ENCODE measurements around the gene CCDC77.

CCDC77 gene

DNA sequence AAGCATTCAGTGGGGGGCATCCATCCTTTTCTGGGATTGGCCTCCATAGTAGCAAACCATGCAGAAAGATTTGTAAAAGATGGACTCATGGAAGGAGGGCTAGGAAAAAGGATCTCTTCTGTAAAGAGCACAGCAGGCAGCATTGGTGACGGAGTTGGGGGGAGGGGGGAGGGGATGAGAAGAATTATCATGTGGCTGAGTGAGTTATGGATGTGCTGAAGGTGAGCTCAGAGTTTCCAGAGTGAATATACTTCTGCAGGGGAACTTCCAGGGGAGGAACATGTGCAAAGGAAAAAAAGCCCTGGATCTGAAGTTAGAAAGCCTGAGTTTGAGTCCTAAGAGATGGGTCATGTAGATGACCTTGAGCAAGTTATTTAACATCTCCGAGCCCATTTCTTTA lies 54.4 kb downstream of the CCDC77 start:
- Histone ChIP-seq H3K27me3 (peaks cover 74% of the 10 kb centered on the region), H3K9me3 (no peaks in the 10 kb centered on the region), H3K4me1 (ENCODE audit: control insufficient read depth in 1 of 2, insufficient read depth in 1 of 2, low read depth in 1 of 2, low read length in 1 of 2) (peaks cover 4 to 22% of the 10 kb centered on the region in 2 experiments), H3K36me3 (no peaks in the 10 kb centered on the region), H3K27ac (no peak overlapping the region), H3K4me3 (ENCODE audit: low read depth in 1 of 2, low read length in 1 of 2) (no peak overlapping the region)
- TF ChIP-seq CTCF (IDR thresholded peaks at IDR 0.05): no peak

DNA sequence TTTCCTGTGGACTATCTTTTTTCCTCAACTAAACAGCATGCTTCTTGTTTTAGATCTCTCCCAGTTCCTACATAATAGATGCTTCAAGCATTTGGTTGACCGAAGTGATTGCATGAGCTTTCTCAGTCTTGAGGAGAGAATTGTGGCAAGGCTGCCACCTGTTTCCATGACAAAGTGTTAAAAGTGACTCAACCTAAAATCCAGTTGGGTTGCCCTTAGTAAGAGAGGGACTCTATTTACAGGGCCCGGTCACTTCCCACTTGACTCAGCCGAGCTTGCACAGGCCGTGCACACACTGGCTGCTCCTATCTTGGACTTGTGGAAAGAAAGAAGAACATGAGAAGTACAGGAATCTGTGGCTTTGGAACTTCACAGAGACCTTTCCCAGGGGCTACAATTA lies 56.2 kb downstream of the CCDC77 start:
- Histone ChIP-seq H3K27me3 (peaks cover 78% of the 10 kb centered on the region), H3K4me3 (ENCODE audit: low read depth in 1 of 2, low read length in 1 of 2) (no peak overlapping the region), H3K27ac (no peak overlapping the region), H3K36me3 (no peaks in the 10 kb centered on the region), H3K9me3 (no peaks in the 10 kb centered on the region), H3K4me1 (ENCODE audit: control insufficient read depth in 1 of 2, insufficient read depth in 1 of 2, low read depth in 1 of 2, low read length in 1 of 2) (peaks cover 4 to 19% of the 10 kb centered on the region in 2 experiments)
- TF ChIP-seq CTCF (IDR thresholded peaks at IDR 0.05): no peak

GRCh38 chr12:459050-459429 lies 57.6 kb downstream of the CCDC77 start:
- Histone ChIP-seq H3K9me3 (no peaks in the 10 kb centered on the region), H3K36me3 (no peaks in the 10 kb centered on the region), H3K4me3 (ENCODE audit: low read depth in 1 of 2, low read length in 1 of 2) (no peak overlapping the region), H3K27me3 (peaks cover 92% of the 10 kb centered on the region), H3K27ac (no peak overlapping the region), H3K4me1 (ENCODE audit: control insufficient read depth in 1 of 2, insufficient read depth in 1 of 2, low read depth in 1 of 2, low read length in 1 of 2) (peaks cover 4 to 16% of the 10 kb centered on the region in 2 experiments)
- no peak for TF ChIP-seq CTCF (IDR thresholded peaks at IDR 0.05)

- peaks cover 4 to 16% of the 10 kb centered on the region in 2 experiments for H3K4me1 ChIP-seq (ENCODE audit: control insufficient read depth in 1 of 2, insufficient read depth in 1 of 2, low read depth in 1 of 2, low read length in 1 of 2)
- TF ChIP-seq CTCF (IDR thresholded peaks at IDR 0.05): no peak
- H3K27me3 ChIP-seq: peaks cover 98% of the 10 kb centered on the region
- no peaks in the 10 kb centered on the region for H3K9me3 ChIP-seq
- H3K36me3 ChIP-seq: no peaks in the 10 kb centered on the region
- no peak within 1 kb of the TSS for H3K27ac ChIP-seq
- peak within 1 kb of the TSS; percentile 28 to 48 for H3K4me3 ChIP-seq (ENCODE audit: low read depth in 1 of 2, low read length in 1 of 2)
These were observed 58.2 kb downstream of the CCDC77 start, which contains the start of gene B4GALNT3 for GRCh38 chr12:459430-460258. TSS of gene B4GALNT3 (plus strand) at chr12:459939. CDS start at chr12:460377, 438 bp downstream.

DNA sequence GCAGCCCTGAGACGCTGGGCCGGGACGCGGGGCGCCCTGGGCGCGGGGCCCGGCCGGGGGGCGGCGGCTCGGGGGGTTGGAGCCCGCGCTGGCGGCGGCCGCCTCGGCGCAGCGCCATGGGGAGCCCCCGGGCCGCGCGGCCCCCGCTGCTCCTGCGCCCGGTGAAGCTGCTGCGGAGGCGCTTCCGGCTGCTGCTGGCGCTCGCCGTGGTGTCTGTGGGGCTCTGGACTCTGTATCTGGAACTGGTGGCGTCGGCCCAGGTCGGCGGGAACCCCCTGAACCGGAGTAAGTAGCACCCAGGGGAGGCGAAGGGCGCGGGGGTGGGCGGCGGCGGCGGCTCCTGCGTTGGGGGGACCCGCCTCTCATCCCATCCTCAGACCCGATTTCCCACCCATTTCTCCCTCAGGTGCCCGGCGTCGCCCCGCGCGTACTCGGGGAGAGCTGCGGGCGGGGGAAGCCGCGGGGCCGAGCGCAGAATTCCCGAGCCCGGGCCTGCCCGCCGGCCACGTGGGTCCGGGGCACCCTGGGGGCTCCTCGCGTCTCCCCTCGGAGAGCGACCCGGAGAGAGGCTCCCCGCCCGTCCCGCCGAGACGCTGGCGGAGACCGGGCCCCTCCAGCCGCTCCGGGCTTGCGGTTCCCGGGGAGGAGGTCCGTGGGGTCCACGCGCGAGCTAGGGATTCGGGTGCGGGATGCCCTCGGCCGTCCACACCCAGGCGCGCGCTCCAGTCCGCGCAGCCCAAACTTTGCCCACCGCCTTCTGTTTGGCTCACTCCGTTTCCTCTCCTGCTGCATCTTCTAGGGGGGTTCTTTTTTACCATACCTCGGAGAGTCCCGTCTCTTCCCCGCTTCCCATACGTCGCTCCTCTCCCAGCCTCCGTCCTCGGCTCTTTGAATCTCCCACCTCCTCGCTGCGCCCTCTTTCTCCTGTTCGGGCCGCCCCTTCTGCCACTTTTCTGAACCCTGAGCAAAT lies 59.1 kb downstream of the CCDC77 start:
- no peak overlapping the region for H3K27ac ChIP-seq
- peaks cover 4 to 16% of the 10 kb centered on the region in 2 experiments for H3K4me1 ChIP-seq (ENCODE audit: control insufficient read depth in 1 of 2, insufficient read depth in 1 of 2, low read depth in 1 of 2, low read length in 1 of 2)
- no peaks in the 10 kb centered on the region for H3K36me3 ChIP-seq
- peak overlapping the region; percentile 28 to 48 for H3K4me3 ChIP-seq (ENCODE audit: low read depth in 1 of 2, low read length in 1 of 2)
- no peaks in the 10 kb centered on the region for H3K9me3 ChIP-seq
- peaks cover 100% of the 10 kb centered on the region for H3K27me3 ChIP-seq
- TF ChIP-seq CTCF (IDR thresholded peaks at IDR 0.05): no peak
